Neural cell (in vitro differentiated cells): ENCODE results near the gene PITPNB. TPM values are rescaled to one million over a fixed set of nuclear protein-coding genes. Genes with fewer than 3 reads are reported as not detected.

Experiments used
- H2AFZ ChIP-seq: fragments of 200-600, 300-800 bp; sonication (generic), shearing (Covaris generic); 2 replicates; pipeline ENCODE4 v1.6.0; 2014; ENCODE audit warnings: low read depth, mild to moderate bottlenecking, antibody characterized with exemption, low read length, moderate library complexity
- H3F3A ChIP-seq: fragments of 200-600 bp; shearing (Covaris generic); 2 replicates; pipeline ENCODE4 v1.6.1; 2016; ENCODE audit warnings: mild to moderate bottlenecking, moderate library complexity, mixed read lengths, antibody characterized with exemption, low read length; ENCODE audit not compliant: insufficient read depth, poor library complexity, severe bottlenecking
- H3K27ac ChIP-seq: fragments of 200-600, 300-800 bp; sonication (generic), shearing (Covaris generic); 2 replicates; pipeline ENCODE4 v1.5.1; 2014; ENCODE audit warnings: mild to moderate bottlenecking, low read length, moderate library complexity
- H3K27me3 ChIP-seq: fragments of 300-800, 200-600 bp; sonication (generic), shearing (Covaris generic); 2 replicates; pipeline ENCODE4 v1.6.0; 2014; ENCODE audit warnings: mild to moderate bottlenecking, low read depth, low read length, moderate library complexity; ENCODE audit not compliant: insufficient read depth
- H3K36me3 ChIP-seq: fragments of 300-800, 200-600 bp; sonication (generic), shearing (Covaris generic); 2 replicates; pipeline ENCODE4 v1.5.1; 2014; ENCODE audit warnings: mild to moderate bottlenecking, antibody characterized with exemption, low read length, moderate library complexity; ENCODE audit not compliant: insufficient read depth
- H3K4me2 ChIP-seq: fragments of 300-800, 200-600 bp; sonication (generic), shearing (Covaris generic); 2 replicates; pipeline ENCODE4 v1.6.0; 2014; ENCODE audit warnings: mild to moderate bottlenecking, low read length
- H3K4me3 ChIP-seq: fragments of 300-800, 200-600 bp; sonication (generic), shearing (Covaris generic); 2 replicates; pipeline ENCODE4 v1.5.1; 2014; ENCODE audit warnings: mild to moderate bottlenecking, low read length, moderate library complexity
- H3K79me2 ChIP-seq: fragments of 200-600 bp; shearing (Covaris generic); replicated peaks from 2 replicates; pipeline ENCODE4 v1.6.0; 2014; ENCODE audit warnings: mild to moderate bottlenecking, low read length, moderate library complexity; ENCODE audit not compliant: insufficient read depth
- H3K9ac ChIP-seq: fragments of 300-800, 200-600 bp; sonication (generic), shearing (Covaris generic); 2 replicates; pipeline ENCODE4 v1.6.1; 2016; ENCODE audit warnings: mild to moderate bottlenecking, low read length, mixed read lengths
- H3K9me2 ChIP-seq: fragments of 200-600 bp; shearing (Covaris generic); 2 replicates; pipeline ENCODE4 v1.6.1; 2016; ENCODE audit warnings: mild to moderate bottlenecking, low read length, mixed read lengths; ENCODE audit not compliant: insufficient read depth
- H3K9me3 ChIP-seq: fragments of 200-600, 300-800 bp; sonication (generic), shearing (Covaris generic); 2 replicates; pipeline ENCODE4 v1.6.1; 2016; ENCODE audit warnings: mild to moderate bottlenecking, mixed run types, low read length, moderate library complexity, mixed read lengths
- H4K20me1 ChIP-seq: fragments of 200-600 bp; shearing (Covaris generic); 2 replicates; pipeline ENCODE4 v1.6.1; 2016; ENCODE audit warnings: mild to moderate bottlenecking, mixed run types; ENCODE audit not compliant: insufficient read depth
- CTCF ChIP-seq: fragments of 450-650 bp; IDR thresholded peaks from 2 replicates; pipeline ENCODE4 v1.5.1; 2014; ENCODE audit warnings: antibody characterized with exemption, mild to moderate bottlenecking, moderate library complexity; ENCODE audit not compliant: poor library complexity, severe bottlenecking
- EP300 ChIP-seq: fragments of 450-650 bp; conservative IDR thresholded peaks from 2 replicates; pipeline ENCODE4 v1.6.1; 2014; ENCODE audit warnings: antibody characterized with exemption, mild to moderate bottlenecking, moderate library complexity; ENCODE audit not compliant: poor library complexity, severe bottlenecking
- EZH2 ChIP-seq: fragments of 200-600, 300-800 bp; shearing (Covaris generic), sonication (generic); IDR thresholded peaks from 2 replicates; pipeline ENCODE4 v1.6.1; 2014; ENCODE audit warnings: antibody characterized with exemption, low read length, borderline replicate concordance, mild to moderate bottlenecking; ENCODE audit not compliant: insufficient read depth, poor library complexity, severe bottlenecking
- MXI1 ChIP-seq: fragments of 450-650 bp; conservative IDR thresholded peaks from 2 replicates; pipeline ENCODE4 v1.6.1; 2014; ENCODE audit warnings: antibody characterized with exemption, mild to moderate bottlenecking; ENCODE audit not compliant: poor library complexity, severe bottlenecking
- POLR2AphosphoS5 ChIP-seq: IDR thresholded peaks from 2 replicates; pipeline ENCODE4 v1.6.1; 2012
- RAD21 ChIP-seq: fragments of 450-650 bp; conservative IDR thresholded peaks from 2 replicates; pipeline ENCODE4 v1.6.1; 2014; ENCODE audit warnings: antibody characterized with exemption, mild to moderate bottlenecking, moderate library complexity
- SMC3 ChIP-seq: fragments of 450-650 bp; conservative IDR thresholded peaks from 2 replicates; pipeline ENCODE4 v1.6.1; 2014; ENCODE audit warnings: antibody characterized with exemption, mild to moderate bottlenecking, moderate library complexity; ENCODE audit not compliant: poor library complexity
- TAF1 ChIP-seq: IDR thresholded peaks from 2 replicates; pipeline ENCODE4 v1.6.1; 2012; ENCODE audit warnings: low read depth
- polyA plus RNA-seq: library from polyadenylated mRNA; depleted of rRNA; stranded (reverse); fragments of >200 nt; gene quantifications from 2 replicates; pipeline ENCODE4 v1.2.3, GENCODE V29; 2014
- TF ChIP-seq, protein P1 (sequence below): IDR thresholded peaks from 2 replicates; pipeline ENCODE4 v1.6.1; 2012; ENCODE audit warnings: borderline replicate concordance

Gene PITPNB
- polyA plus RNA-seq, 1 donor from 2014 or later: 44.8 TPM

DNA sequence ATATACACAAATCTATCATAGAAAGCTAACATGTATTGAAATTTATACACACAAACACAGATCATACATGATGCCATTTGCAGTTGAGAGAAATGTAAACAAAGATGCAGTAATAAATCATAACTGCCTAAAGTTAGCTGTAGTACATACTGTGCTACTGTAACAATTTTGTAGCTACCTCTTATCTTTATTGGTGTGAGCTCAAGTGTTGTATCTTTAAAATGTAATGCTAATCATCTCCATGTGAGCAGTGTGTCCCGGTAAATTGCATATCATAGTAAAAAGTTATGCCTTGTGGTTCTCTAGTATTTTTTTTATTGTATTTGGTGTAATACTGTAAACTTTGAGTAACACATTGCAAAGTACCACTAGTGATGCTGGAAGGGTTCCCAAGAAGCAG lies 16.8 kb upstream of the PITPNB start:
- H4K20me1 ChIP-seq: no peaks in the 10 kb centered on the region
- H3K4me2 ChIP-seq: no peak overlapping the region
- H3F3A ChIP-seq: no peaks in the 10 kb centered on the region
- no peak overlapping the region for H3K4me3 ChIP-seq
- H3K36me3 ChIP-seq: no peaks in the 10 kb centered on the region
- H3K79me2 ChIP-seq: no peaks in the 10 kb centered on the region
- H3K27me3 ChIP-seq: no peaks in the 10 kb centered on the region
- H3K9ac ChIP-seq: no peak overlapping the region
- no peaks in the 10 kb centered on the region for H3K9me3 ChIP-seq
- no peaks in the 10 kb centered on the region for H3K9me2 ChIP-seq
- no peak overlapping the region for H2AFZ ChIP-seq
- TF ChIP-seq SMC3: no peak
- TF ChIP-seq EZH2: no peak
- no peak for TF ChIP-seq TAF1
- TF ChIP-seq CTCF: no peak
- TF ChIP-seq EP300: no peak
- TF ChIP-seq, protein P1, sequence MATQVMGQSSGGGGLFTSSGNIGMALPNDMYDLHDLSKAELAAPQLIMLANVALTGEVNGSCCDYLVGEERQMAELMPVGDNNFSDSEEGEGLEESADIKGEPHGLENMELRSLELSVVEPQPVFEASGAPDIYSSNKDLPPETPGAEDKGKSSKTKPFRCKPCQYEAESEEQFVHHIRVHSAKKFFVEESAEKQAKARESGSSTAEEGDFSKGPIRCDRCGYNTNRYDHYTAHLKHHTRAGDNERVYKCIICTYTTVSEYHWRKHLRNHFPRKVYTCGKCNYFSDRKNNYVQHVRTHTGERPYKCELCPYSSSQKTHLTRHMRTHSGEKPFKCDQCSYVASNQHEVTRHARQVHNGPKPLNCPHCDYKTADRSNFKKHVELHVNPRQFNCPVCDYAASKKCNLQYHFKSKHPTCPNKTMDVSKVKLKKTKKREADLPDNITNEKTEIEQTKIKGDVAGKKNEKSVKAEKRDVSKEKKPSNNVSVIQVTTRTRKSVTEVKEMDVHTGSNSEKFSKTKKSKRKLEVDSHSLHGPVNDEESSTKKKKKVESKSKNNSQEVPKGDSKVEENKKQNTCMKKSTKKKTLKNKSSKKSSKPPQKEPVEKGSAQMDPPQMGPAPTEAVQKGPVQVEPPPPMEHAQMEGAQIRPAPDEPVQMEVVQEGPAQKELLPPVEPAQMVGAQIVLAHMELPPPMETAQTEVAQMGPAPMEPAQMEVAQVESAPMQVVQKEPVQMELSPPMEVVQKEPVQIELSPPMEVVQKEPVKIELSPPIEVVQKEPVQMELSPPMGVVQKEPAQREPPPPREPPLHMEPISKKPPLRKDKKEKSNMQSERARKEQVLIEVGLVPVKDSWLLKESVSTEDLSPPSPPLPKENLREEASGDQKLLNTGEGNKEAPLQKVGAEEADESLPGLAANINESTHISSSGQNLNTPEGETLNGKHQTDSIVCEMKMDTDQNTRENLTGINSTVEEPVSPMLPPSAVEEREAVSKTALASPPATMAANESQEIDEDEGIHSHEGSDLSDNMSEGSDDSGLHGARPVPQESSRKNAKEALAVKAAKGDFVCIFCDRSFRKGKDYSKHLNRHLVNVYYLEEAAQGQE: no peak
- TF ChIP-seq MXI1: no peak
- TF ChIP-seq RAD21: no peak
- TF ChIP-seq POLR2AphosphoS5: no peak
- no peak overlapping the region for H3K27ac ChIP-seq

- no peak overlapping the region for H2AFZ ChIP-seq
- H3K36me3 ChIP-seq: no peaks in the 10 kb centered on the region
- H3K27me3 ChIP-seq: no peaks in the 10 kb centered on the region
- no peaks in the 10 kb centered on the region for H4K20me1 ChIP-seq
- H3K4me3 ChIP-seq: no peak overlapping the region
- peaks cover 2% of the 10 kb centered on the region for H3K79me2 ChIP-seq
- H3K4me2 ChIP-seq: no peak overlapping the region
- H3K9me3 ChIP-seq: no peaks in the 10 kb centered on the region
- H3K9me2 ChIP-seq: no peaks in the 10 kb centered on the region
- no peaks in the 10 kb centered on the region for H3F3A ChIP-seq
- no peak overlapping the region for H3K27ac ChIP-seq
- H3K9ac ChIP-seq: no peak overlapping the region
- no peak for TF ChIP-seq SMC3
- no peak for TF ChIP-seq CTCF
- TF ChIP-seq, protein P1: no peak
- no peak for TF ChIP-seq POLR2AphosphoS5
- TF ChIP-seq MXI1: no peak
- TF ChIP-seq RAD21: no peak
- no peak for TF ChIP-seq EZH2
- TF ChIP-seq TAF1: no peak
- no peak for TF ChIP-seq EP300
Measured at GRCh38 chr22:27934069-27934468, 15.0 kb upstream of the PITPNB start.
